ENCODE measurements around the gene HAND1.

GRCh38 chr5:154478224-154478565 lies at the start of gene HAND1:
- TF ChIP-seq EZH2phosphoT487 (IDR thresholded peaks at IDR 0.05; ENCODE audit: unreplicated experiment): no peak
- TF ChIP-seq EZH2 (IDR thresholded peaks at IDR 0.05; ENCODE audit: low read depth, unreplicated experiment): no peak
- no peak for TF ChIP-seq REST (IDR thresholded peaks at IDR 0.05; ENCODE audit: unreplicated experiment)
- TF ChIP-seq CTCF (conservative IDR thresholded peaks at IDR 0.05; ENCODE audit: low read depth in 2 of 2): no peak
- TF ChIP-seq POLR2AphosphoS5 (IDR thresholded peaks at IDR 0.05; ENCODE audit: low read depth): no peak
- TF ChIP-seq JUNB (IDR thresholded peaks at IDR 0.05; ENCODE audit: unreplicated experiment): no peak
- no peak for TF ChIP-seq CREB1 (CRISPR knock-in tag; IDR thresholded peaks at IDR 0.05; ENCODE audit: low read depth)
